Heart left ventricle (tissue), 13 donors: Measurements from ENCODE around the gene SLC6A9.

Source experiments
- CTCF ChIP-seq, 12 donors: fragments of 200-600 bp; sonication (generic) in 4 of 12; IDR thresholded peaks; one replicate each; pipeline versions ENCODE4 v1.5.0 to v1.8.0; 2018 to 2022; ENCODE audit warnings: antibody characterized with exemption in 12 of 12, mild to moderate bottlenecking in 5 of 12
- POLR2A ChIP-seq, 2 donors: fragments of 450-650 bp; IDR thresholded peaks; one replicate each; pipeline ENCODE4 v1.6.1; 2017; ENCODE audit warnings: antibody characterized with exemption in 2 of 2, mild to moderate bottlenecking in 2 of 2, moderate library complexity in 2 of 2
- donor health status: ischemic (EF 13 %, LVEDD 7.1; RV severe dilation, severe dysfunction).
- donor health status: DM: no; HTN: yes; CAD: no.
- donor health status: DM: no; HTN: no; CAD: no.
- donor health status: ischemic (EF 25% LVEDD 6.9; RV normal size, moderate dysfunction).
- donor health status: ischemic (EF 25% LVEDD 5.7; RV mildly dilated, moderate dysfunction).
- donor health status: ischemic (EF 35%, LVEDD 5.7; RV mildly dilated, moderate dysfunction).
- donor health status: nonischemic (EF 11% LVEDD 7.7; RV severe dilation, severe dysfunction).
- donor health status: DM: yes; HTN: yes; CAD: no.
- donor health status: PGD.
- donor health status: ischemic (EF 29% LVEDD 5.4; RV normal size, mild dysfunction).
- donor health status: nonischemic (EF 23%, LVEDD 6.1; RV moderate dilation, normal function).

- TF ChIP-seq POLR2A (IDR thresholded peaks at IDR 0.05), result no peak
- no peak for TF ChIP-seq CTCF (IDR thresholded peaks at IDR 0.05)
Measured at GRCh38 chr1:43995984-43996732, 35.1 kb downstream of the SLC6A9 start.
